ENCODE measurements around the gene ADAT3. TPM values are rescaled to one million over a fixed set of nuclear protein-coding genes. Genes with fewer than 3 reads are reported as not detected.

ADAT3 gene
- total and polyA plus RNA-seq, 2 donors (not counting 1 experiment from before 2014, with no cell fraction given): 5.3 to 13.4 TPM

DNA sequence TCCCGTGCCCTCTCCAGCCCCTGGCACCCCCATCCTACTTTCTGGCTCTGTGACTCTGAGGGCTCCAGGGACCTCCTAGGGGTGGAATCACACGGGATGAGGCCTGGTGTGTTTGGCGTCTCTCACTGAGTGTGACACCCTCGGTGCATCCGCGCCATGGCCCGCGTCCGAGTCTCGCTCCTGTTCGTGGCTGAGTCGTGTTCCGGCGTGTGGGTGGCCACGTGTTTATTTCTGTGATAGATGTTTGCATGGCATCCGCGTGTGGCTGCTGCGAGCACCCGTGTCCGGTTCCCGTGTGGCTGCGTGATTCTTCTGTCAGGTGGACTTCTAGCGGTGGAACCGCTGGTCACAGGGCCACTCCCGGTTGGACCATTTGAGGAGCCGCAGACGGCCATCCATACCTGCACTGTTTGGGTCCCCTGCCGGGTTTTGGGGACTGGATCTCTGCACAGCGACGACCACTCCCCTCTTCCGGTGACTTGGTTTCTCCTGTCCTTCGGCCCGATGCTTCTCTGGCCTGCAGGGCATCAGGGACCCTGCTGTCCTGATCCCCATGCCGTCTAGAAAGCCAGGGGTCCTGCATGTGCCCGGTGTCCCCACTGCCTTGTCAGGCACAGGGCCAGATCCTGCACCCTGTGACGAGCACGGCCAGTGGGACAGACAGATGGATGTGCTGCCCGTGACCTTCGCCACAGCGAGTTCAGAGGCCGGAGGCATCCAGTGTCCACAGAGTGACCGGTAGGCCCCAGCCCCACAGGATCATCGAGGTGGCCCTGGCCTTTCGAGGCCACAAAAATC lies 44.3 kb downstream of the ADAT3 start:
- Mint-ChIP-seq H3K27ac (no peak overlapping the region), H3K27me3 (no peaks in the 10 kb centered on the region), H3K9me3 (ENCODE audit: insufficient read depth) (no peaks in the 10 kb centered on the region), H3K4me1 (peaks cover 36% of the 10 kb centered on the region), H3K4me3 (no peak overlapping the region)
- intact Hi-C loops (cut with micrococcal nuclease): no loop called here
- peaks cover 6 to 16% of the 10 kb centered on the region in 2 donors for H3K4me1 ChIP-seq (ENCODE audit: control insufficient read depth in 2 of 2, insufficient read depth in 2 of 2, low read length in 2 of 2)
- no peaks in the 10 kb centered on the region for H3K27me3 ChIP-seq (replicated peaks in 1 of 4; ENCODE audit: control extremely low read depth in 1 of 4, control insufficient read depth in 3 of 4, insufficient read depth in 4 of 4, low read length in 3 of 4)
- H3K4me3 ChIP-seq (ENCODE audit: control extremely low read depth in 1 of 5, extremely low read depth in 1 of 5, insufficient read depth in 1 of 5, low read depth in 2 of 5, low read length in 4 of 5): no peak overlapping the region
- no peaks in the 10 kb centered on the region for H3K9me3 ChIP-seq (ENCODE audit: control extremely low read depth in 1 of 3, control insufficient read depth in 2 of 3, insufficient read depth in 1 of 3, low read length in 2 of 3)
- H3K27ac ChIP-seq (ENCODE audit: low read length in 2 of 2): no peak overlapping the region
- ChIA-PET CTCF (no interaction called here), POLR2A (no interaction called here)
- no peak overlapping the region for H2AFZ ChIP-seq (ENCODE audit: insufficient read depth, low read depth, low read length, poor library complexity, severe bottlenecking)
- TF ChIP-seq, protein P1, sequence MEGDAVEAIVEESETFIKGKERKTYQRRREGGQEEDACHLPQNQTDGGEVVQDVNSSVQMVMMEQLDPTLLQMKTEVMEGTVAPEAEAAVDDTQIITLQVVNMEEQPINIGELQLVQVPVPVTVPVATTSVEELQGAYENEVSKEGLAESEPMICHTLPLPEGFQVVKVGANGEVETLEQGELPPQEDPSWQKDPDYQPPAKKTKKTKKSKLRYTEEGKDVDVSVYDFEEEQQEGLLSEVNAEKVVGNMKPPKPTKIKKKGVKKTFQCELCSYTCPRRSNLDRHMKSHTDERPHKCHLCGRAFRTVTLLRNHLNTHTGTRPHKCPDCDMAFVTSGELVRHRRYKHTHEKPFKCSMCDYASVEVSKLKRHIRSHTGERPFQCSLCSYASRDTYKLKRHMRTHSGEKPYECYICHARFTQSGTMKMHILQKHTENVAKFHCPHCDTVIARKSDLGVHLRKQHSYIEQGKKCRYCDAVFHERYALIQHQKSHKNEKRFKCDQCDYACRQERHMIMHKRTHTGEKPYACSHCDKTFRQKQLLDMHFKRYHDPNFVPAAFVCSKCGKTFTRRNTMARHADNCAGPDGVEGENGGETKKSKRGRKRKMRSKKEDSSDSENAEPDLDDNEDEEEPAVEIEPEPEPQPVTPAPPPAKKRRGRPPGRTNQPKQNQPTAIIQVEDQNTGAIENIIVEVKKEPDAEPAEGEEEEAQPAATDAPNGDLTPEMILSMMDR (IDR thresholded peaks at IDR 0.05): no peak
- TF ChIP-seq EZH2 (IDR thresholded peaks at IDR 0.05; ENCODE audit: borderline replicate concordance, insufficient read depth, low read depth, low read length, poor library complexity, severe bottlenecking): no peak
- H3K79me2 ChIP-seq (ENCODE audit: control insufficient read depth, insufficient read depth, low read length): peaks cover 97% of the 10 kb centered on the region
- H4K20me1 ChIP-seq (ENCODE audit: control insufficient read depth, insufficient read depth, low read length, poor library complexity, severe bottlenecking): peaks cover 94% of the 10 kb centered on the region
- no peak for DNase-seq
- no peak overlapping the region for H3K4me2 ChIP-seq (replicated peaks; ENCODE audit: low read depth, low read length, poor library complexity, severe bottlenecking)
- 97% methylated on average over 36 of the region's 44 CpGs for WGBS (ENCODE audit: insufficient coverage)
- no peak for ATAC-seq (ENCODE audit: low read depth)
- H3K36me3 ChIP-seq (replicated peaks in 1 of 2; ENCODE audit: control extremely low read depth in 1 of 2, control insufficient read depth in 1 of 2, extremely low read depth in 1 of 2, insufficient read depth in 2 of 2, low read length in 1 of 2): peaks cover 1 to 39% of the 10 kb centered on the region in 2 experiments
- no peak overlapping the region for H3K9ac ChIP-seq (ENCODE audit: low read length)

DNA sequence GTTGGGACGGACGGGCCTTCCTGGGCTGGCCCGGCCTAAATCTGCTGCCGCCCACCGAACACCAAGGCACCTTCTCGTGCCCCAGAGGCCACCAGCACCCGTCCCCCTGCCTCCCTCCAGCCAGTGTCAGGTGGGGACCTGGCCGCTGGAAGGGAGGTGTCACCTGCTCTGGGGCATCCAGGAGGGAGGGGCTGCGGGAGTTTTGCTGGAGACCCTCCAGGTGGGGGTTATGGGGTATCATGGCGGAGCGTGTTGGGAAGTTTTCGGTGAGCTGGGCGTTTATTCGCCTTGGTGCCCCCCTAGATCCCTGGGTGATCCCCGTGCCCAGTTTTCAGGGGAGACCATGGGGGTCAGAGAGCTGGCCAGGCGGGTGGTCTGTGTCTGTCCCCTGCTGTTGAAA lies 45.4 kb downstream of the ADAT3 start:
- no peak for ATAC-seq (ENCODE audit: low read depth)
- WGBS (ENCODE audit: insufficient coverage): 98% methylated on average over 16 of the region's 16 CpGs
- no peaks in the 10 kb centered on the region for H3K27me3 ChIP-seq (replicated peaks in 1 of 4; ENCODE audit: control extremely low read depth in 1 of 4, control insufficient read depth in 3 of 4, insufficient read depth in 4 of 4, low read length in 3 of 4)
- H2AFZ ChIP-seq (ENCODE audit: insufficient read depth, low read depth, low read length, poor library complexity, severe bottlenecking): no peak overlapping the region
- H3K4me1 Mint-ChIP-seq: peaks cover 32% of the 10 kb centered on the region
- no peaks in the 10 kb centered on the region for H3K9me3 ChIP-seq (ENCODE audit: control extremely low read depth in 1 of 3, control insufficient read depth in 2 of 3, insufficient read depth in 1 of 3, low read length in 2 of 3)
- intact Hi-C loops (cut with micrococcal nuclease): no loop called here
- H3K4me1 ChIP-seq (ENCODE audit: control insufficient read depth in 2 of 2, insufficient read depth in 2 of 2, low read length in 2 of 2): peaks cover 0 to 4% of the 10 kb centered on the region in 2 donors
- no peak overlapping the region for H3K4me3 Mint-ChIP-seq
- no peaks in the 10 kb centered on the region for H3K9me3 Mint-ChIP-seq (ENCODE audit: insufficient read depth)
- POLR2A ChIA-PET: no interaction called here
- DNase-seq: no peak
- peaks cover 1 to 43% of the 10 kb centered on the region in 2 experiments for H3K36me3 ChIP-seq (replicated peaks in 1 of 2; ENCODE audit: control extremely low read depth in 1 of 2, control insufficient read depth in 1 of 2, extremely low read depth in 1 of 2, insufficient read depth in 2 of 2, low read length in 1 of 2)
- no peak overlapping the region for H3K4me3 ChIP-seq (ENCODE audit: control extremely low read depth in 1 of 5, extremely low read depth in 1 of 5, insufficient read depth in 1 of 5, low read depth in 2 of 5, low read length in 4 of 5)
- peaks cover 94% of the 10 kb centered on the region for H4K20me1 ChIP-seq (ENCODE audit: control insufficient read depth, insufficient read depth, low read length, poor library complexity, severe bottlenecking)
- H3K79me2 ChIP-seq (ENCODE audit: control insufficient read depth, insufficient read depth, low read length): peaks cover 97% of the 10 kb centered on the region
- H3K9ac ChIP-seq (ENCODE audit: low read length): no peak overlapping the region
- no peak overlapping the region for H3K27ac Mint-ChIP-seq
- H3K4me2 ChIP-seq (replicated peaks; ENCODE audit: low read depth, low read length, poor library complexity, severe bottlenecking): no peak overlapping the region
- no peaks in the 10 kb centered on the region for H3K27me3 Mint-ChIP-seq
- H3K27ac ChIP-seq (ENCODE audit: low read length in 2 of 2): no peak overlapping the region
- CTCF ChIA-PET: no interaction called here
- TF ChIP-seq, protein P1 (IDR thresholded peaks at IDR 0.05): no peak
- TF ChIP-seq EZH2 (IDR thresholded peaks at IDR 0.05; ENCODE audit: borderline replicate concordance, insufficient read depth, low read depth, low read length, poor library complexity, severe bottlenecking): no peak
